ENCODE measurements around the gene R3HCC1L. TPM values are rescaled to one million over a fixed set of nuclear protein-coding genes. Genes with fewer than 3 reads are reported as not detected.

Gene R3HCC1L
- total RNA-seq, 1 donor from 2014 or later, result 13.7 TPM

GRCh38 chr10:98264378-98265065 is 130.1 kb downstream of the R3HCC1L start:
- intact Hi-C loops (cut with DNase I), result no loop called here
- Histone ChIP-seq H3K4me1 (peaks cover 11% of the 10 kb centered on the region), H3K27me3 (no peaks in the 10 kb centered on the region), H3K4me3 (no peak overlapping the region), H3K27ac (no peak overlapping the region), H3K36me3 (no peaks in the 10 kb centered on the region), H3K9me3 (no peaks in the 10 kb centered on the region)
- no peak for TF ChIP-seq CTCF (IDR thresholded peaks at IDR 0.05)
- ATAC-seq (no peak), DNase-seq (no peak)

GRCh38 chr10:98265403-98266378 is 131.2 kb downstream of the R3HCC1L start:
- Histone ChIP-seq H3K27me3 (no peaks in the 10 kb centered on the region), H3K4me1 (peaks cover 19% of the 10 kb centered on the region), H3K27ac (no peak overlapping the region), H3K4me3 (no peak overlapping the region), H3K9me3 (no peaks in the 10 kb centered on the region), H3K36me3 (no peaks in the 10 kb centered on the region)
- DNase-seq, result no peak
- intact Hi-C loops (cut with DNase I), result no loop called here
- no peak for TF ChIP-seq CTCF (IDR thresholded peaks at IDR 0.05)
- ATAC-seq, result no peak

- ATAC-seq (no peak), DNase-seq (no peak)
- TF ChIP-seq CTCF (IDR thresholded peaks at IDR 0.05), result no peak
- intact Hi-C loops (cut with DNase I), result no loop called here
- Histone ChIP-seq H3K4me3 (no peak overlapping the region), H3K36me3 (no peaks in the 10 kb centered on the region), H3K4me1 (peaks cover 19% of the 10 kb centered on the region), H3K9me3 (no peaks in the 10 kb centered on the region), H3K27ac (no peak overlapping the region), H3K27me3 (no peaks in the 10 kb centered on the region)
Measured at GRCh38 chr10:98266647-98267046, 132.2 kb downstream of the R3HCC1L start.

GRCh38 chr10:98267069-98267893 is 132.8 kb downstream of the R3HCC1L start:
- intact Hi-C loops (cut with DNase I), result no loop called here
- Histone ChIP-seq H3K4me3 (peak overlapping the region; percentile 53), H3K27me3 (no peaks in the 10 kb centered on the region), H3K36me3 (no peaks in the 10 kb centered on the region), H3K27ac (peak overlapping the region; percentile 80), H3K4me1 (peaks cover 19% of the 10 kb centered on the region), H3K9me3 (no peaks in the 10 kb centered on the region)
- no peak for TF ChIP-seq CTCF (IDR thresholded peaks at IDR 0.05)
- no peak for DNase-seq
- ATAC-seq, result no peak

GRCh38 chr10:98267894-98268693 is 133.6 kb downstream of the R3HCC1L start, which contains the start of gene LOXL4:
Gene LOXL4, minus strand, starts transcription at chr10:98268194. Its CDS starts 5,175 bp downstream, at chr10:98263019.
- intact Hi-C loops (cut with DNase I), result no loop called here
- Histone ChIP-seq H3K4me1 (peaks cover 19% of the 10 kb centered on the region), H3K4me3 (peak within 1 kb of the TSS; percentile 53), H3K9me3 (no peaks in the 10 kb centered on the region), H3K27me3 (no peaks in the 10 kb centered on the region), H3K36me3 (no peaks in the 10 kb centered on the region), H3K27ac (peak within 1 kb of the TSS; percentile 80)
- ATAC-seq (peak; percentile 40), DNase-seq (no peak)
- TF ChIP-seq CTCF (IDR thresholded peaks at IDR 0.05), result no peak
